ENCODE data around the gene GRID1.

Gene GRID1

GRCh38 chr10:85596389-85596788 lies 770.2 kb downstream of the GRID1 start:
- H3K36me3 ChIP-seq (ENCODE audit: insufficient read depth, low read length): no peaks in the 10 kb centered on the region
- H3K79me2 ChIP-seq (ENCODE audit: insufficient read depth, low read length): no peaks in the 10 kb centered on the region
- H3K9ac ChIP-seq (ENCODE audit: low read length): no peak overlapping the region
- TF ChIP-seq CTCF (IDR thresholded peaks at IDR 0.05; ENCODE audit: low read length) (no peak), EZH2 (IDR thresholded peaks at IDR 0.05; ENCODE audit: borderline replicate concordance, low read length) (no peak)
- no peaks in the 10 kb centered on the region for H4K20me1 ChIP-seq (ENCODE audit: insufficient read depth, low read length)
- H3K4me3 ChIP-seq (ENCODE audit: low read depth, low read length, poor library complexity, severe bottlenecking): no peak overlapping the region
- no peak overlapping the region for H2AFZ ChIP-seq (ENCODE audit: low read length)
- H3K9me2 ChIP-seq (ENCODE audit: low read depth, low read length): no peaks in the 10 kb centered on the region
- no peaks in the 10 kb centered on the region for H3K4me1 ChIP-seq (ENCODE audit: insufficient read depth, low read length, severe bottlenecking)
- H3K9me3 ChIP-seq (ENCODE audit: low read length): no peaks in the 10 kb centered on the region
- no peak overlapping the region for H3K27ac ChIP-seq (ENCODE audit: low read depth, low read length, poor library complexity, severe bottlenecking)
- H3K27me3 ChIP-seq (ENCODE audit: insufficient read depth, low read length): no peaks in the 10 kb centered on the region
- H3K4me2 ChIP-seq (ENCODE audit: low read length): no peak overlapping the region
- H3F3A ChIP-seq (ENCODE audit: insufficient read depth, low read length): no peaks in the 10 kb centered on the region

- no peak overlapping the region for H3K27ac ChIP-seq (ENCODE audit: low read depth, low read length, poor library complexity, severe bottlenecking)
- no peaks in the 10 kb centered on the region for H3K9me2 ChIP-seq (ENCODE audit: low read depth, low read length)
- H3F3A ChIP-seq (ENCODE audit: insufficient read depth, low read length): no peaks in the 10 kb centered on the region
- H4K20me1 ChIP-seq (ENCODE audit: insufficient read depth, low read length): no peaks in the 10 kb centered on the region
- no peaks in the 10 kb centered on the region for H3K79me2 ChIP-seq (ENCODE audit: insufficient read depth, low read length)
- TF ChIP-seq EZH2 (IDR thresholded peaks at IDR 0.05; ENCODE audit: borderline replicate concordance, low read length): no peak
- H3K4me3 ChIP-seq (ENCODE audit: low read depth, low read length, poor library complexity, severe bottlenecking): no peak overlapping the region
- no peak overlapping the region for H3K9ac ChIP-seq (ENCODE audit: low read length)
- no peaks in the 10 kb centered on the region for H3K4me1 ChIP-seq (ENCODE audit: insufficient read depth, low read length, severe bottlenecking)
- no peak overlapping the region for H3K4me2 ChIP-seq (ENCODE audit: low read length)
- no peaks in the 10 kb centered on the region for H3K27me3 ChIP-seq (ENCODE audit: insufficient read depth, low read length)
- no peaks in the 10 kb centered on the region for H3K36me3 ChIP-seq (ENCODE audit: insufficient read depth, low read length)
- H2AFZ ChIP-seq (ENCODE audit: low read length): no peak overlapping the region
- H3K9me3 ChIP-seq (ENCODE audit: low read length): no peaks in the 10 kb centered on the region
Measured at GRCh38 chr10:85594239-85594638, 772.4 kb downstream of the GRID1 start.

DNA sequence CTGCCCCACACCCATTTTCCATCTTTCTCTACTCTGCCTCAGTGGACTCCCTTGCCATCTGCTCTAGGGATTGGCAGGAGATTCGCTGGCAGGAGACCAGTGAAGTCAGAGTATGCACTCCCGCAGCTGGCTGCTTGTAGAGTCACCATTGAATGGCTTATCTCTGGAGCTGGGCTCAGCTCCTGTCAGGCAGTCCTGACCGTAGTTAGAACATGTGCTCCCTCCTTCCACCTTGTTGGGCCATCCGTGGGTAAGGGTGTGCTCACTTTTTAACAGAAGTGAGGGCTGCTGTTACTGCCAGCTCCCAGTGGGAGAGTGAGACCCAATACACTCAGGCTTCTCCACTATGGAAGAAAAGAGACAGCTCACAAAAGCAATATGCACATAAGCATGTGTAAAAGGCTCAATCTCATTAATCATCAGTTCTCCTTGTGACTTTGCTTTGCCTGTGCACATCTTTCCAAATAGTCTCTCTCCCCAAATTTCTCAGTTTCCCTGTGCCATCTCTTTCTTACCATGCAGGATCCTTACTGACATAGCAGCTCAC lies 773.3 kb downstream of the GRID1 start:
- no peak overlapping the region for H3K27ac ChIP-seq (ENCODE audit: low read depth, low read length, poor library complexity, severe bottlenecking)
- H3K4me1 ChIP-seq (ENCODE audit: insufficient read depth, low read length, severe bottlenecking): no peaks in the 10 kb centered on the region
- TF ChIP-seq CTCF (IDR thresholded peaks at IDR 0.05; ENCODE audit: low read length): no peak
- no peak for TF ChIP-seq EZH2 (IDR thresholded peaks at IDR 0.05; ENCODE audit: borderline replicate concordance, low read length)
- H3K9me2 ChIP-seq (ENCODE audit: low read depth, low read length): no peaks in the 10 kb centered on the region
- no peak overlapping the region for H3K9ac ChIP-seq (ENCODE audit: low read length)
- H3K4me3 ChIP-seq (ENCODE audit: low read depth, low read length, poor library complexity, severe bottlenecking): no peak overlapping the region
- H4K20me1 ChIP-seq (ENCODE audit: insufficient read depth, low read length): no peaks in the 10 kb centered on the region
- no peaks in the 10 kb centered on the region for H3K36me3 ChIP-seq (ENCODE audit: insufficient read depth, low read length)
- H3K9me3 ChIP-seq (ENCODE audit: low read length): no peaks in the 10 kb centered on the region
- H3K79me2 ChIP-seq (ENCODE audit: insufficient read depth, low read length): no peaks in the 10 kb centered on the region
- H2AFZ ChIP-seq (ENCODE audit: low read length): no peak overlapping the region
- no peak overlapping the region for H3K4me2 ChIP-seq (ENCODE audit: low read length)
- H3K27me3 ChIP-seq (ENCODE audit: insufficient read depth, low read length): no peaks in the 10 kb centered on the region
- no peaks in the 10 kb centered on the region for H3F3A ChIP-seq (ENCODE audit: insufficient read depth, low read length)

- Histone ChIP-seq H3K27ac (ENCODE audit: low read depth, low read length, poor library complexity, severe bottlenecking) (no peak overlapping the region), H2AFZ (ENCODE audit: low read length) (no peak overlapping the region), H3K79me2 (ENCODE audit: insufficient read depth, low read length) (no peaks in the 10 kb centered on the region), H3K9me2 (ENCODE audit: low read depth, low read length) (no peaks in the 10 kb centered on the region), H3K4me1 (ENCODE audit: insufficient read depth, low read length, severe bottlenecking) (no peaks in the 10 kb centered on the region), H3K36me3 (ENCODE audit: insufficient read depth, low read length) (no peaks in the 10 kb centered on the region), H3K9ac (ENCODE audit: low read length) (no peak overlapping the region), H3K9me3 (ENCODE audit: low read length) (no peaks in the 10 kb centered on the region), H4K20me1 (ENCODE audit: insufficient read depth, low read length) (no peaks in the 10 kb centered on the region), H3K27me3 (ENCODE audit: insufficient read depth, low read length) (no peaks in the 10 kb centered on the region), H3K4me3 (ENCODE audit: low read depth, low read length, poor library complexity, severe bottlenecking) (no peak overlapping the region), H3K4me2 (ENCODE audit: low read length) (no peak overlapping the region), H3F3A (ENCODE audit: insufficient read depth, low read length) (no peaks in the 10 kb centered on the region)
- TF ChIP-seq EZH2 (IDR thresholded peaks at IDR 0.05; ENCODE audit: borderline replicate concordance, low read length) (no peak), CTCF (IDR thresholded peaks at IDR 0.05; ENCODE audit: low read length) (no peak)
Measured at GRCh38 chr10:85581371-85581770, 785.2 kb downstream of the GRID1 start.
